OCI-LY3 (cell line): ENCODE data around the gene ACOX3.

Experiments
- EZH2phosphoT487 ChIP-seq: fragments of 200-600 bp; shearing (Covaris generic); IDR thresholded peaks from 2 replicates; pipeline ENCODE4 v1.6.1; 2018; ENCODE audit warnings: antibody characterized with exemption, mixed run types, low read depth
- TF ChIP-seq, protein P1 (sequence below): fragments of 200-600, 300-600 bp; sonication (generic); IDR thresholded peaks from 2 replicates; pipeline ENCODE4 v1.5.1; 2014; ENCODE audit warnings: antibody characterized with exemption, low read length, low read depth

GRCh38 chr4:8394061-8394519 is 46.4 kb downstream of the ACOX3 start:
- TF ChIP-seq, protein P1, sequence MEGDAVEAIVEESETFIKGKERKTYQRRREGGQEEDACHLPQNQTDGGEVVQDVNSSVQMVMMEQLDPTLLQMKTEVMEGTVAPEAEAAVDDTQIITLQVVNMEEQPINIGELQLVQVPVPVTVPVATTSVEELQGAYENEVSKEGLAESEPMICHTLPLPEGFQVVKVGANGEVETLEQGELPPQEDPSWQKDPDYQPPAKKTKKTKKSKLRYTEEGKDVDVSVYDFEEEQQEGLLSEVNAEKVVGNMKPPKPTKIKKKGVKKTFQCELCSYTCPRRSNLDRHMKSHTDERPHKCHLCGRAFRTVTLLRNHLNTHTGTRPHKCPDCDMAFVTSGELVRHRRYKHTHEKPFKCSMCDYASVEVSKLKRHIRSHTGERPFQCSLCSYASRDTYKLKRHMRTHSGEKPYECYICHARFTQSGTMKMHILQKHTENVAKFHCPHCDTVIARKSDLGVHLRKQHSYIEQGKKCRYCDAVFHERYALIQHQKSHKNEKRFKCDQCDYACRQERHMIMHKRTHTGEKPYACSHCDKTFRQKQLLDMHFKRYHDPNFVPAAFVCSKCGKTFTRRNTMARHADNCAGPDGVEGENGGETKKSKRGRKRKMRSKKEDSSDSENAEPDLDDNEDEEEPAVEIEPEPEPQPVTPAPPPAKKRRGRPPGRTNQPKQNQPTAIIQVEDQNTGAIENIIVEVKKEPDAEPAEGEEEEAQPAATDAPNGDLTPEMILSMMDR, result no peak
- TF ChIP-seq EZH2phosphoT487, result no peak
